Hepatocyte (in vitro differentiated cells): ENCODE data around the gene OR6M1. TPM values are rescaled to one million over a fixed set of nuclear protein-coding genes. Genes with fewer than 3 reads are reported as not detected.

Experiments
- DNase-seq: peaks from one replicate; pipeline ENCODE4 v3.0.0-alpha.2; 2016; ENCODE audit warnings: low spot score
- H2AFZ ChIP-seq: fragments of 200-600 bp; sonication (generic); 2 replicates; pipeline ENCODE4 v1.6.0; 2016; ENCODE audit warnings: antibody characterized with exemption, mild to moderate bottlenecking
- H3K27ac ChIP-seq: fragments of 200-600 bp; sonication (generic); 2 replicates; pipeline ENCODE4 v1.5.1; 2016; ENCODE audit warnings: mild to moderate bottlenecking
- H3K27me3 ChIP-seq: fragments of 200-600 bp; sonication (generic); 2 replicates; pipeline ENCODE4 v1.6.1; 2016
- H3K36me3 ChIP-seq: fragments of 200-600 bp; sonication (generic); replicated peaks from 2 replicates; pipeline ENCODE4 v1.5.1; 2016; ENCODE audit warnings: low read depth; ENCODE audit not compliant: insufficient read depth
- H3K4me1 ChIP-seq: fragments of 200-600 bp; sonication (generic); 2 replicates; pipeline ENCODE4 v1.5.1; 2016; ENCODE audit warnings: mild to moderate bottlenecking, moderate library complexity; ENCODE audit not compliant: insufficient read depth
- H3K4me2 ChIP-seq: fragments of 200-600 bp; sonication (generic); 2 replicates; pipeline ENCODE4 v1.6.0; 2016
- H3K4me3 ChIP-seq: fragments of 200-600 bp; sonication (generic); 2 replicates; pipeline ENCODE4 v1.5.1; 2016; ENCODE audit warnings: mild to moderate bottlenecking
- H3K79me2 ChIP-seq: fragments of 200-600 bp; sonication (generic); 2 replicates; pipeline ENCODE4 v1.6.0; 2017; ENCODE audit warnings: mild to moderate bottlenecking
- H3K9me2 ChIP-seq: fragments of 200-600 bp; sonication (generic); replicated peaks from 2 replicates; pipeline ENCODE4 v1.6.0; 2017; ENCODE audit warnings: mild to moderate bottlenecking; ENCODE audit not compliant: insufficient read depth
- H3K9me3 ChIP-seq: fragments of 200-600 bp; sonication (generic); 2 replicates; pipeline ENCODE4 v1.5.1; 2016; ENCODE audit warnings: low read depth, mild to moderate bottlenecking
- H4K20me1 ChIP-seq: fragments of 200-600 bp; sonication (generic); 2 replicates; pipeline ENCODE4 v1.6.0; 2016; ENCODE audit warnings: mild to moderate bottlenecking; ENCODE audit not compliant: insufficient read depth, poor library complexity, severe bottlenecking
- CTCF ChIP-seq: fragments of 200-600 bp; sonication (generic); IDR thresholded peaks from 2 replicates; pipeline ENCODE4 v1.5.1; 2016; ENCODE audit warnings: antibody characterized with exemption, mild to moderate bottlenecking; ENCODE audit not compliant: poor library complexity
- EZH2 ChIP-seq: fragments of 200-600 bp; sonication (generic); IDR thresholded peaks from 2 replicates; pipeline ENCODE4 v1.6.1; 2016; ENCODE audit warnings: antibody characterized with exemption, mild to moderate bottlenecking, borderline replicate concordance
- EZH2phosphoT487 ChIP-seq: fragments of 200-600 bp; sonication (generic); IDR thresholded peaks from one replicate; pipeline ENCODE4 v1.6.1; 2018; ENCODE audit warnings: antibody characterized with exemption, mild to moderate bottlenecking, low read depth, moderate library complexity; ENCODE audit not compliant: unreplicated experiment, severe bottlenecking
- WGBS: methylation state at CpG from one replicate; pipeline ENCODE4 v1.1.6; 2016; ENCODE audit warnings: low lambda C conversion rate; ENCODE audit errors: missing lambda C conversion rate; 5-methylcytosine and 5-hydroxymethylcytosine counted together
- polyA plus RNA-seq: library from polyadenylated mRNA; unstranded; fragments of >200 nt; fragmentation: Nextera tagmentation; extraction: Ambion mirVana; gene quantifications from 2 replicates; pipeline ENCODE4 v1.2.1, GENCODE V29; 2016
- total RNA-seq: library from RNA; depleted of rRNA; stranded (reverse); fragments of >200 nt; gene quantifications from 2 replicates; pipeline ENCODE4 v1.2.3, GENCODE V29; 2014

Gene OR6M1
- total and polyA plus RNA-seq, 2 experiments from 2014 or later = not detected

- Histone ChIP-seq H3K27ac (peak overlapping the region; percentile 84), H3K9me2 (no peaks in the 10 kb centered on the region), H3K4me3 (no peak overlapping the region), H3K9me3 (no peaks in the 10 kb centered on the region), H4K20me1 (no peaks in the 10 kb centered on the region), H2AFZ (no peak overlapping the region), H3K4me1 (peaks cover 7% of the 10 kb centered on the region), H3K79me2 (no peaks in the 10 kb centered on the region), H3K4me2 (no peak overlapping the region), H3K27me3 (no peaks in the 10 kb centered on the region), H3K36me3 (no peaks in the 10 kb centered on the region)
- WGBS = 49% methylated on average over 4 of the region's 4 CpGs
- peak; percentile 52 for DNase-seq
- TF ChIP-seq CTCF (no peak), EZH2 (no peak), EZH2phosphoT487 (no peak)
Observed at GRCh38 chr11:123797114-123797513, 9.0 kb downstream of the OR6M1 start.

- Histone ChIP-seq H3K36me3 (no peaks in the 10 kb centered on the region), H2AFZ (no peak overlapping the region), H3K9me3 (no peaks in the 10 kb centered on the region), H3K4me2 (no peak overlapping the region), H3K79me2 (no peaks in the 10 kb centered on the region), H3K9me2 (no peaks in the 10 kb centered on the region), H3K4me1 (peaks cover 7% of the 10 kb centered on the region), H3K27ac (no peak overlapping the region), H3K4me3 (no peak overlapping the region), H4K20me1 (no peaks in the 10 kb centered on the region), H3K27me3 (no peaks in the 10 kb centered on the region)
- DNase-seq = no peak
- WGBS = 100% methylated on average over 1 of the region's 1 CpG
- no peak for TF ChIP-seq CTCF
- TF ChIP-seq EZH2 = no peak
- TF ChIP-seq EZH2phosphoT487 = no peak
Observed at GRCh38 chr11:123796226-123796625, 9.9 kb downstream of the OR6M1 start.

GRCh38 chr11:123783536-123783935, 22.6 kb downstream of the OR6M1 start:
- Histone ChIP-seq H3K9me3 (no peaks in the 10 kb centered on the region), H2AFZ (no peak overlapping the region), H3K36me3 (no peaks in the 10 kb centered on the region), H3K9me2 (no peaks in the 10 kb centered on the region), H3K4me1 (no peaks in the 10 kb centered on the region), H3K4me3 (no peak overlapping the region), H3K79me2 (no peaks in the 10 kb centered on the region), H4K20me1 (no peaks in the 10 kb centered on the region), H3K27me3 (no peaks in the 10 kb centered on the region), H3K4me2 (no peak overlapping the region), H3K27ac (no peak overlapping the region)
- no peak for DNase-seq
- WGBS = 69% methylated on average over 1 of the region's 1 CpG
- TF ChIP-seq EZH2phosphoT487 = no peak
- no peak for TF ChIP-seq EZH2
- no peak for TF ChIP-seq CTCF

GRCh38 chr11:123778511-123778910, 27.6 kb downstream of the OR6M1 start:
- 95% methylated on average over 1 of the region's 1 CpG for WGBS
- Histone ChIP-seq H3K9me2 (no peaks in the 10 kb centered on the region), H3K4me1 (no peaks in the 10 kb centered on the region), H3K27ac (no peak overlapping the region), H3K79me2 (no peaks in the 10 kb centered on the region), H4K20me1 (no peaks in the 10 kb centered on the region), H3K4me3 (no peak overlapping the region), H3K36me3 (no peaks in the 10 kb centered on the region), H3K9me3 (no peaks in the 10 kb centered on the region), H2AFZ (no peak overlapping the region), H3K4me2 (no peak overlapping the region), H3K27me3 (no peaks in the 10 kb centered on the region)
- no peak for TF ChIP-seq EZH2
- no peak for TF ChIP-seq CTCF
- TF ChIP-seq EZH2phosphoT487 = no peak
- no peak for DNase-seq
